ENCODE results near the gene DNAAF3. TPM values are rescaled to one million over a fixed set of nuclear protein-coding genes. Genes with fewer than 3 reads are reported as not detected.
A peak's percentile ranks its signal among the peaks of the same experiment; 100 is the strongest.

Gene DNAAF3
- total RNA-seq, 4 donors from 2014 or later: 0.40 TPM; not detected in 3

- Histone ChIP-seq H3K36me3 (peaks cover 0 to 81% (median 0%) of the 10 kb centered on the region in 3 donors), H3K4me1 (no peaks in the 10 kb centered on the region), H3K9me3 (no peaks in the 10 kb centered on the region), H3K27ac (no peak overlapping the region), H3K27me3 (no peaks in the 10 kb centered on the region), H3K4me3 (no peak overlapping the region)
- no peak for DNase-seq
- TF ChIP-seq CTCF (IDR thresholded peaks at IDR 0.05) (no peak), POLR2A (IDR thresholded peaks at IDR 0.05) (no peak)
Observed at GRCh38 chr19:55196803-55197202, 30.4 kb upstream of the DNAAF3 start.

- Histone ChIP-seq H3K27me3 (no peaks in the 10 kb centered on the region), H3K4me1 (no peaks in the 10 kb centered on the region), H3K27ac (no peak overlapping the region), H3K9me3 (no peaks in the 10 kb centered on the region), H3K36me3 (peaks cover 0 to 69% (median 0%) of the 10 kb centered on the region in 3 donors), H3K4me3 (no peak overlapping the region)
- no peak for TF ChIP-seq CTCF (IDR thresholded peaks at IDR 0.05)
- no peak for TF ChIP-seq POLR2A (IDR thresholded peaks at IDR 0.05)
- DNase-seq: no peak
Observed at GRCh38 chr19:55193481-55193880, 27.1 kb upstream of the DNAAF3 start.

GRCh38 chr19:55189403-55189835 is 23.0 kb upstream of the DNAAF3 start:
- H3K27ac ChIP-seq: peak overlapping the region in 2 of 4 donors; percentile 29 to 65
- no peaks in the 10 kb centered on the region for H3K9me3 ChIP-seq
- peaks cover 0 to 67% (median 0%) of the 10 kb centered on the region in 3 donors for H3K36me3 ChIP-seq
- no peak for TF ChIP-seq CTCF (IDR thresholded peaks at IDR 0.05)
- TF ChIP-seq POLR2A (IDR thresholded peaks at IDR 0.05): no peak
- no peak for DNase-seq
- H3K4me1 ChIP-seq: no peaks in the 10 kb centered on the region
- no peaks in the 10 kb centered on the region for H3K27me3 ChIP-seq
- no peak overlapping the region for H3K4me3 ChIP-seq

GRCh38 chr19:55188625-55189024 is 22.2 kb upstream of the DNAAF3 start:
- peak overlapping the region in 2 of 4 donors; percentile 29 to 65 for H3K27ac ChIP-seq
- TF ChIP-seq CTCF (IDR thresholded peaks at IDR 0.05): no peak
- no peak for TF ChIP-seq POLR2A (IDR thresholded peaks at IDR 0.05)
- peaks cover 0 to 61% (median 0%) of the 10 kb centered on the region in 3 donors for H3K36me3 ChIP-seq
- no peaks in the 10 kb centered on the region for H3K4me1 ChIP-seq
- H3K9me3 ChIP-seq: no peaks in the 10 kb centered on the region
- H3K27me3 ChIP-seq: no peaks in the 10 kb centered on the region
- no peak for DNase-seq
- H3K4me3 ChIP-seq: no peak overlapping the region

GRCh38 chr19:55186080-55186479 is 19.7 kb upstream of the DNAAF3 start:
- no peaks in the 10 kb centered on the region for H3K4me1 ChIP-seq
- no peak for DNase-seq
- no peak overlapping the region for H3K27ac ChIP-seq
- no peak overlapping the region for H3K4me3 ChIP-seq
- no peaks in the 10 kb centered on the region for H3K9me3 ChIP-seq
- TF ChIP-seq POLR2A (IDR thresholded peaks at IDR 0.05) (no peak), CTCF (IDR thresholded peaks at IDR 0.05) (no peak)
- H3K36me3 ChIP-seq: peaks cover 0 to 47% (median 0%) of the 10 kb centered on the region in 3 donors
- no peaks in the 10 kb centered on the region for H3K27me3 ChIP-seq

- DNase-seq: no peak
- Histone ChIP-seq H3K4me1 (peaks cover 0 to 19% (median 10%) of the 10 kb centered on the region in 4 donors), H3K36me3 (peaks cover 0 to 28% (median 0%) of the 10 kb centered on the region in 3 donors), H3K4me3 (no peak overlapping the region), H3K9me3 (no peaks in the 10 kb centered on the region), H3K27ac (no peak overlapping the region), H3K27me3 (peaks cover 0 to 5% of the 10 kb centered on the region in 2 donors)
- TF ChIP-seq CTCF (IDR thresholded peaks at IDR 0.05) (no peak), POLR2A (IDR thresholded peaks at IDR 0.05) (no peak)
Observed at GRCh38 chr19:55181740-55182139, 15.3 kb upstream of the DNAAF3 start.
